ENCODE results near the gene NADSYN1. TPM values are rescaled to one million over a fixed set of nuclear protein-coding genes. Genes with fewer than 3 reads are reported as not detected.

NADSYN1 gene
- total RNA-seq, 2 donors from 2014 or later = 45.7 to 71.2 TPM

DNA sequence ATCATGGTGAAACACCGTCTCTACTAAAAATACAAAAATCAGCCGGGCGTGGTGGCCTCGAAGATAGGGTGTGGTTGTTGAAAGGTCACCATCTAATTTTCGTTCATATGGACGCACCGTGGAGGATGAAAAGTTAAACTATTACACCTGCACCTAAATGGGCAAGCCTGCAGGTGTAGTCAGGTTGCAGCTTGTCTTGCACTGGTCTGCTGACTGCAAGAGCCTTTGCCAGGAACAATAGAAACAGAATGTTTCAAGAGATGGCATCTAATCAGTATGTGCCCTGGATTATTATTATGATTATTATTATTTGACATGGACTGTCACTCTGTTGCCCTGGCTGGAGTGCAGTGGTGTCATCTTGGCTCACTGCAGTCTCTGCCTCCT is 908 bp downstream of the NADSYN1 start:
- DNase-seq (no peak), ATAC-seq (no peak)
- 19 to 23% methylated on average over 7 of the region's 7 CpGs for WGBS, 2 donors
- no peaks in the 10 kb centered on the region for H3K27me3 ChIP-seq
- peak overlapping the region in 1 of 2 donors; percentile 70 for H3K4me3 ChIP-seq
- TF ChIP-seq, protein P1, sequence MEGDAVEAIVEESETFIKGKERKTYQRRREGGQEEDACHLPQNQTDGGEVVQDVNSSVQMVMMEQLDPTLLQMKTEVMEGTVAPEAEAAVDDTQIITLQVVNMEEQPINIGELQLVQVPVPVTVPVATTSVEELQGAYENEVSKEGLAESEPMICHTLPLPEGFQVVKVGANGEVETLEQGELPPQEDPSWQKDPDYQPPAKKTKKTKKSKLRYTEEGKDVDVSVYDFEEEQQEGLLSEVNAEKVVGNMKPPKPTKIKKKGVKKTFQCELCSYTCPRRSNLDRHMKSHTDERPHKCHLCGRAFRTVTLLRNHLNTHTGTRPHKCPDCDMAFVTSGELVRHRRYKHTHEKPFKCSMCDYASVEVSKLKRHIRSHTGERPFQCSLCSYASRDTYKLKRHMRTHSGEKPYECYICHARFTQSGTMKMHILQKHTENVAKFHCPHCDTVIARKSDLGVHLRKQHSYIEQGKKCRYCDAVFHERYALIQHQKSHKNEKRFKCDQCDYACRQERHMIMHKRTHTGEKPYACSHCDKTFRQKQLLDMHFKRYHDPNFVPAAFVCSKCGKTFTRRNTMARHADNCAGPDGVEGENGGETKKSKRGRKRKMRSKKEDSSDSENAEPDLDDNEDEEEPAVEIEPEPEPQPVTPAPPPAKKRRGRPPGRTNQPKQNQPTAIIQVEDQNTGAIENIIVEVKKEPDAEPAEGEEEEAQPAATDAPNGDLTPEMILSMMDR (IDR thresholded peaks at IDR 0.05) = no peak
- no peak for TF ChIP-seq POLR2A (IDR thresholded peaks at IDR 0.05)
- peaks cover 6% of the 10 kb centered on the region in 2 donors for H3K36me3 ChIP-seq (replicated peaks in 1 of 2; ENCODE audit: insufficient read depth in 1 of 2, low read depth in 2 of 2)
- H3K9me3 ChIP-seq = no peaks in the 10 kb centered on the region
- intact Hi-C loops (cut with DNase I) = no loop called here
- H3K27ac ChIP-seq = peak overlapping the region in 1 of 4 donors; percentile 90
- peaks cover 45% of the 10 kb centered on the region for H3K4me1 ChIP-seq

DNA sequence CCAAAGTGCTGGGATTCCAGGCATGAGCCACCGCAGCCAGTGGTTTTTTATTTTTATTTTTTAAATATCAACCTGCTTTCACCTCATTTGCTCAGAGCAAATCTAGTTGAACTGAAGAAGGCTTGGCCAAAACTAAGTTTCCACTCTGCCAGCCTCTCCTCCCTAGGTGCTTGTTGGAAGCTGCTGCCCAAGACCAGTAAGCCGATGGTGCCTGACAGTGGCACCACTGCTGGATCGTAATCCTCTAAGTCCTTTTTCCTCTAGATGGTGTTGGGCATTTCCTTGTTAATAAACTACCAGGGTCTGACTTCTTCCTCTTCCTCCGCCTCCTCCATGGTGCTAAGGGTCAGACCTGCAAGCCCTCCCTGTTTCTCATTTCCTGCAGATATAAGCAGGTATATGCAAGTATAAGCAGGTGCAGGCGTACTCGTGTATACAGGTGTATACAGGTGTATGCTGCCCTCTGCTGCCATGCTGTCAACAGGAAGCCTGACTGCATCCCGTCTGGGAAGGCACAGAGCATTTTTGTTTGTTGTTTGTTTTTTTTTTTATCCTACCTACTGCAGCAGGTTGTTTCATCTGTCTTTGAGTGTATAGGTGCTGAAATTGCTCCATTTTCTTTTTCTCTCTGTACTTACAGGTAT is 1.6 kb downstream of the NADSYN1 start:
- ATAC-seq (no peak), DNase-seq (peak; percentile 28 to 52 (median 34))

DNA sequence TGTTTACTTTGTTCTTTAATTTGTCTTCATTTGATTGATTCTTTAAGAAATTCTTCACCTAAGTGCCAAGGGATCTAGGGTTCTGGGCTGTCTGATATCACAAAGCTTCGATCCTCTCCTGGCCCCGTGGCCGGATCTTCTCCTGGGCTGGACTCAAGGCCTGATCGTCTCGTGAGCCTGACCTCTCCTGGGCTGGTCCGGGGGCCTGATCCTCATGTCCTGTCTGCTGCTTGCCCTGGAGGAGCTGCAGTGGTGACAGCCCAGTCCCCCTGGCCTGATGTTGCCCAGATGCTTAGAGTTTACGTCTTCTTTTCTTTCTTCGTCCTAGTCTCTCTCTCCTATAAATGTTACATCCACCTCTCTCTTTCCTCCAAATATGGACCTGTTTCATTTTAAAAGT is 3.3 kb downstream of the NADSYN1 start:
- DNase-seq (no peak), ATAC-seq (no peak)
- TF ChIP-seq POLR2A (IDR thresholded peaks at IDR 0.05) = no peak
- TF ChIP-seq, protein P1 (IDR thresholded peaks at IDR 0.05) = no peak
- H3K36me3 ChIP-seq (replicated peaks in 1 of 2; ENCODE audit: insufficient read depth in 1 of 2, low read depth in 2 of 2) = peaks cover 6 to 17% of the 10 kb centered on the region in 2 donors
- no peaks in the 10 kb centered on the region for H3K27me3 ChIP-seq
- no peaks in the 10 kb centered on the region for H3K9me3 ChIP-seq
- no peak overlapping the region for H3K27ac ChIP-seq
- WGBS, 2 donors = 74 to 85% methylated on average over 8 of the region's 8 CpGs
- peaks cover 26% of the 10 kb centered on the region for H3K4me1 ChIP-seq
- H3K4me3 ChIP-seq = no peak overlapping the region
- intact Hi-C loops (cut with DNase I) = no loop called here

More for the DNA sequence above, 1.6 kb downstream of the NADSYN1 start:
- H3K27ac ChIP-seq = no peak overlapping the region
- peaks cover 6 to 13% of the 10 kb centered on the region in 2 donors for H3K36me3 ChIP-seq (replicated peaks in 1 of 2; ENCODE audit: insufficient read depth in 1 of 2, low read depth in 2 of 2)
- peaks cover 41% of the 10 kb centered on the region for H3K4me1 ChIP-seq
- WGBS, 2 donors = 61 to 68% methylated on average over 7 of the region's 7 CpGs
- no peak overlapping the region for H3K4me3 ChIP-seq
- no peaks in the 10 kb centered on the region for H3K27me3 ChIP-seq
- intact Hi-C loops (cut with DNase I) = no loop called here
- no peak for TF ChIP-seq POLR2A (IDR thresholded peaks at IDR 0.05)
- TF ChIP-seq, protein P1 (IDR thresholded peaks at IDR 0.05) = peak in 4 of 7 experiments; percentile 17 to 37 (median 34)
- H3K9me3 ChIP-seq = no peaks in the 10 kb centered on the region

DNA sequence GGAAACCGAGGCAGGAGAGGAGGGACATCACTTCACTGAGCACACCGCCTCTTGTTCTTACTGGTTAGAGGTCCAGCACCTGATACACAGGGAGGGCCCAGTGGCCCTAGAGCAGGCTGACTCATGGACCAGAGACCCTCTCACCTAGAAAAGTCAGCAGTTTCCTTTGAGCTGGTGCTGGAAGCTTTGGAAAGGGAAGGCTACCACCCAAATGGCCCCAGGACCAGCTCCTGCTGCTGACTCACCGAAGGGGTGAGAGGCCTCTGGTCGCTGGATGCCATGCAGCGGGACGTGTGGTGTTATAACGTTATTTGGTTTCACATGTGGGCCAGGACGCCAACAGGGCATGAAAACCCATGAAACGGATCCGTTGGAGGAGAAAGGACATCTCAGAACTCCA is 3.8 kb downstream of the NADSYN1 start:
- H3K27ac ChIP-seq = no peak overlapping the region
- H3K4me3 ChIP-seq = no peak overlapping the region
- WGBS, 2 donors = 90 to 97% methylated on average over 10 of the region's 10 CpGs
- peaks cover 6 to 20% of the 10 kb centered on the region in 2 donors for H3K36me3 ChIP-seq (replicated peaks in 1 of 2; ENCODE audit: insufficient read depth in 1 of 2, low read depth in 2 of 2)
- H3K9me3 ChIP-seq = no peaks in the 10 kb centered on the region
- intact Hi-C loops (cut with DNase I) = no loop called here
- no peaks in the 10 kb centered on the region for H3K27me3 ChIP-seq
- DNase-seq = no peak
- TF ChIP-seq, protein P1 (IDR thresholded peaks at IDR 0.05) = no peak
- TF ChIP-seq POLR2A (IDR thresholded peaks at IDR 0.05) = no peak
- H3K4me1 ChIP-seq = peaks cover 22% of the 10 kb centered on the region
- no peak for ATAC-seq

All from body of pancreas (tissue), 4 donors.